ENCODE data around the gene ZNF750.
A peak's percentile ranks its signal among the peaks of the same experiment; 100 is the strongest.
"Not testable (repeated sequence)": the region's sequence is repeated elsewhere in the genome, so short reads cannot be mapped to it uniquely, and the experiment has no call there.

The ZNF750 gene

GRCh38 chr17:82786427-82786826 is 53.4 kb downstream of the ZNF750 start:
- no peak overlapping the region for H3K4me3 ChIP-seq
- peak overlapping the region in 19 of 21 experiments; percentile 8 to 81 (median 69) for H3K27ac ChIP-seq

- not testable (repeated sequence) for H3K4me3 ChIP-seq
- H3K27ac ChIP-seq, result peak overlapping the region in 4 of 21 experiments; percentile 64 to 75 (median 72)
Measured at GRCh38 chr17:82785581-82785980, 54.2 kb downstream of the ZNF750 start.

GRCh38 chr17:82783498-82783897 is 56.3 kb downstream of the ZNF750 start:
- Histone ChIP-seq H3K27ac (peak overlapping the region in 1 of 21 experiments; percentile 48), H3K4me3 (no peak overlapping the region)

- Histone ChIP-seq H3K27ac (peak overlapping the region in 13 of 21 experiments; percentile 3 to 61 (median 40)), H3K4me3 (no peak overlapping the region)
Measured at GRCh38 chr17:82782657-82783207, 57.1 kb downstream of the ZNF750 start.

- H3K4me3 ChIP-seq, result no peak overlapping the region
Measured at GRCh38 chr17:82781894-82782274, 57.9 kb downstream of the ZNF750 start.

GRCh38 chr17:82780971-82781893 is 58.6 kb downstream of the ZNF750 start:
- H3K4me3 ChIP-seq, result no peak overlapping the region
- H3K27ac ChIP-seq, result no peak overlapping the region

More at GRCh38 chr17:82781894-82782274, 57.9 kb downstream of the ZNF750 start:
- H3K27ac ChIP-seq, result peak overlapping the region in 16 of 21 experiments; percentile 3 to 76 (median 40)

GRCh38 chr17:82780195-82780594 is 59.6 kb downstream of the ZNF750 start:
- Histone ChIP-seq H3K27ac (peak overlapping the region in 1 of 21 experiments; percentile 6), H3K4me3 (no peak overlapping the region)

- peak overlapping the region in 1 of 21 experiments; percentile 6 for H3K27ac ChIP-seq
- no peak overlapping the region for H3K4me3 ChIP-seq
Measured at GRCh38 chr17:82779541-82779940, 60.3 kb downstream of the ZNF750 start.

All from skin epidermis (tissue), 12 donors.